ENCODE results near the gene APOBEC3H. TPM values are rescaled to one million over a fixed set of nuclear protein-coding genes. Genes with fewer than 3 reads are reported as not detected.
"Not testable (repeated sequence)": the region's sequence is repeated elsewhere in the genome, so short reads cannot be mapped to it uniquely, and the experiment has no call there.

Gene APOBEC3H
- polyA plus RNA-seq (ENCODE audit: insufficient read depth in 1 of 5, insufficient read length in 5 of 5, low replicate concordance in 1 of 5), result under 1 TPM in 3 of 5 donors, not detected in 2; 0.23 to 0.33 (median 0.26) TPM
- long read RNA-seq, donor 1, result 0 reads
- long read RNA-seq, donor 2, result 0 reads
- long read RNA-seq, donor 3, result 0 reads
- long read RNA-seq, donor 4, result 0 reads
- long read RNA-seq, donor 5, result 0 reads
- long read RNA-seq, donor 6, result 0 reads
- long read RNA-seq, donor 7, result 0 reads
- long read RNA-seq, donor 8, result 0 reads

- no peak for DNase-seq
Observed at GRCh38 chr22:39097098-39098020, at the start of gene APOBEC3H. Gene APOBEC3H (plus strand): TSS chr22:39097244. CDS start chr22:39100279, 3,035 bp downstream.

- DNase-seq, result not testable (repeated sequence)
Observed at GRCh38 chr22:39049486-39049885, 47.6 kb upstream of the APOBEC3H start.

GRCh38 chr22:39051844-39052495, 45.1 kb upstream of the APOBEC3H start:
- DNase-seq, result not testable (repeated sequence)

- no peak for DNase-seq
Observed at GRCh38 chr22:39055658-39056057, 41.4 kb upstream of the APOBEC3H start.

GRCh38 chr22:39061290-39061689, 35.8 kb upstream of the APOBEC3H start:
- not testable (repeated sequence) for DNase-seq

GRCh38 chr22:39061951-39062350, 35.1 kb upstream of the APOBEC3H start:
- DNase-seq, result not testable (repeated sequence)

GRCh38 chr22:39063904-39064303, 33.1 kb upstream of the APOBEC3H start:
- DNase-seq, result not testable (repeated sequence)

- DNase-seq, result not testable (repeated sequence)
Observed at GRCh38 chr22:39066442-39067276, 30.4 kb upstream of the APOBEC3H start.

GRCh38 chr22:39068033-39068785, 28.8 kb upstream of the APOBEC3H start:
- no peak for DNase-seq

- no peak for DNase-seq
Observed at GRCh38 chr22:39070186-39070585, 26.9 kb upstream of the APOBEC3H start.

GRCh38 chr22:39072581-39072981, 24.5 kb upstream of the APOBEC3H start:
- not testable (repeated sequence) for DNase-seq

GRCh38 chr22:39073981-39074380, 23.1 kb upstream of the APOBEC3H start:
- DNase-seq, result no peak

- DNase-seq, result not testable (repeated sequence)
Observed at GRCh38 chr22:39076155-39077025, 20.7 kb upstream of the APOBEC3H start.

GRCh38 chr22:39077026-39077840, 19.8 kb upstream of the APOBEC3H start, which contains the start of gene APOBEC3G:
Gene APOBEC3G (plus strand): TSS chr22:39077275. CDS start chr22:39077362, 87 bp downstream.
- DNase-seq, result peak; percentile 27 to 41

GRCh38 chr22:39077912-39078311, 19.1 kb upstream of the APOBEC3H start:
- not testable (repeated sequence) for DNase-seq

GRCh38 chr22:39078329-39078728, 18.7 kb upstream of the APOBEC3H start:
- DNase-seq, result no peak

GRCh38 chr22:39079054-39079637, 17.9 kb upstream of the APOBEC3H start:
- not testable (repeated sequence) for DNase-seq
